ENCODE data around the gene SHH. TPM values are rescaled to one million over a fixed set of nuclear protein-coding genes. Genes with fewer than 3 reads are reported as not detected.

Gene SHH
- total and polyA plus RNA-seq, 2 of the 13 experiments (the other 11 are each of a cell fraction or from before 2014, with no cell fraction given) = 1.9 to 3.4 TPM

DNA sequence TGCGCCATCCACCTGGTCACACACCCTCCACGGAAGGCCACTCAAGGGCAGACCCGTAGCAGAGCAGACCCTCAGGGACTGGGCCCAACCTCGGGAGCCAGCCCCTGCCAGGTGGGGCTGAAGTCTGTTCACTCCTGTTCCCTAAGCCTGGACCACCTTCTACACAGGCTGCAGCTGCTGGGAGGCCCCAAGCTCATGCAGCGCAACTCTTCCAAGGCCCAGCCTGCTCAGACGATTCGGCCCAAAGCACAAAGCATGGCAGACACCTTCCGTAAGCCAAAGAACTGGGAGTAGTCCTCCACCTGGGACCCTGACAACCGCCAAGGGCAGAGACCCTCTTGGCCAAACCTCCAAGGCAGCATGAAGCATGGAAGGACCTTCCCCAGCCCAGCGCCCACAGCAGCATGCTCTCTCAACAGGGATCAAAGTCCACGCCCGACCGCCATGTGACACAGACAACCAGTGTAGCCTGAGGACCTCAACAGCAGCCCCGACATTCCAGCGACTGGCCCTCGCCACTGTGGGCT, 11.5 kb downstream of the SHH start (continued):
- TF ChIP-seq, protein P1, sequence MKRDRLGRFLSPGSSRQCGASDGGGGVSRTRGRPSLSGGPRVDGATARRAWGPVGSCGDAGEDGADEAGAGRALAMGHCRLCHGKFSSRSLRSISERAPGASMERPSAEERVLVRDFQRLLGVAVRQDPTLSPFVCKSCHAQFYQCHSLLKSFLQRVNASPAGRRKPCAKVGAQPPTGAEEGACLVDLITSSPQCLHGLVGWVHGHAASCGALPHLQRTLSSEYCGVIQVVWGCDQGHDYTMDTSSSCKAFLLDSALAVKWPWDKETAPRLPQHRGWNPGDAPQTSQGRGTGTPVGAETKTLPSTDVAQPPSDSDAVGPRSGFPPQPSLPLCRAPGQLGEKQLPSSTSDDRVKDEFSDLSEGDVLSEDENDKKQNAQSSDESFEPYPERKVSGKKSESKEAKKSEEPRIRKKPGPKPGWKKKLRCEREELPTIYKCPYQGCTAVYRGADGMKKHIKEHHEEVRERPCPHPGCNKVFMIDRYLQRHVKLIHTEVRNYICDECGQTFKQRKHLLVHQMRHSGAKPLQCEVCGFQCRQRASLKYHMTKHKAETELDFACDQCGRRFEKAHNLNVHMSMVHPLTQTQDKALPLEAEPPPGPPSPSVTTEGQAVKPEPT (CRISPR knock-in tag; IDR thresholded peaks at IDR 0.05; ENCODE audit: low read depth) = no peak
- TF ChIP-seq POLR2G (IDR thresholded peaks at IDR 0.05; ENCODE audit: low read depth, low read length) = peak; percentile 52
- TF ChIP-seq, protein P2, sequence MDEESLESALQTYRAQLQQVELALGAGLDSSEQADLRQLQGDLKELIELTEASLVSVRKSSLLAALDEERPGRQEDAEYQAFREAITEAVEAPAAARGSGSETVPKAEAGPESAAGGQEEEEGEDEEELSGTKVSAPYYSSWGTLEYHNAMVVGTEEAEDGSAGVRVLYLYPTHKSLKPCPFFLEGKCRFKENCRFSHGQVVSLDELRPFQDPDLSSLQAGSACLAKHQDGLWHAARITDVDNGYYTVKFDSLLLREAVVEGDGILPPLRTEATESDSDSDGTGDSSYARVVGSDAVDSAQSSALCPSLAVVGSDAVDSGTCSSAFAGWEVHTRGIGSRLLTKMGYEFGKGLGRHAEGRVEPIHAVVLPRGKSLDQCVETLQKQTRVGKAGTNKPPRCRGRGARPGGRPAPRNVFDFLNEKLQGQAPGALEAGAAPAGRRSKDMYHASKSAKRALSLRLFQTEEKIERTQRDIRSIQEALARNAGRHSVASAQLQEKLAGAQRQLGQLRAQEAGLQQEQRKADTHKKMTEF (CRISPR knock-in tag; IDR thresholded peaks at IDR 0.05) = peak; percentile 45; the same call in 1 of the 2 replicates
- no peak for TF ChIP-seq ZSCAN25 (CRISPR knock-in tag; IDR thresholded peaks at IDR 0.05)
- 0 out of 2 replicates have a peak, but pooled peaks have one; percentile 48 for TF ChIP-seq RXRA (CRISPR knock-in tag; IDR thresholded peaks at IDR 0.05)
- TF ChIP-seq, protein P3, sequence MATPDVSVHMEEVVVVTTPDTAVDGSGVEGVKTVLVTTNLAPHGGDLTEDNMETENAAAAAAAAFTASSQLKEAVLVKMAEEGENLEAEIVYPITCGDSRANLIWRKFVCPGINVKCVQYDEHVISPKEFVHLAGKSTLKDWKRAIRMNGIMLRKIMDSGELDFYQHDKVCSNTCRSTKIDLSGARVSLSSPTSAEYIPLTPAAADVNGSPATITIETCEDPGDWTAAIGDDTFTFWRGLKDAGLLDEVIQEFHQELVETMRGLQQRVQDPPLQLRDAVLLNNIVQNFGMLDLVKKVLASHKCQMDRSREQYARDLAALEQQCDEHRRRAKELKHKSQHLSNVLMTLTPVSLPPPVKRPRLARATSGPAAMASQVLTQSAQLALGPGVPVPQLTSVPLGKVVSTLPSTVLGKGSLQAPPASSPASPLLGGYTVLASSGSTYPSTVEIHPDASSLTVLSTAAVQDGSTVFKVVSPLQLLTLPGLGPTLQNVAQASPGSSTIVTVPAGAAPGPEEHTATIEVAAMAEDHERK (CRISPR knock-in tag; IDR thresholded peaks at IDR 0.05; ENCODE audit: low read depth) = no peak
- TF ChIP-seq, protein P4, sequence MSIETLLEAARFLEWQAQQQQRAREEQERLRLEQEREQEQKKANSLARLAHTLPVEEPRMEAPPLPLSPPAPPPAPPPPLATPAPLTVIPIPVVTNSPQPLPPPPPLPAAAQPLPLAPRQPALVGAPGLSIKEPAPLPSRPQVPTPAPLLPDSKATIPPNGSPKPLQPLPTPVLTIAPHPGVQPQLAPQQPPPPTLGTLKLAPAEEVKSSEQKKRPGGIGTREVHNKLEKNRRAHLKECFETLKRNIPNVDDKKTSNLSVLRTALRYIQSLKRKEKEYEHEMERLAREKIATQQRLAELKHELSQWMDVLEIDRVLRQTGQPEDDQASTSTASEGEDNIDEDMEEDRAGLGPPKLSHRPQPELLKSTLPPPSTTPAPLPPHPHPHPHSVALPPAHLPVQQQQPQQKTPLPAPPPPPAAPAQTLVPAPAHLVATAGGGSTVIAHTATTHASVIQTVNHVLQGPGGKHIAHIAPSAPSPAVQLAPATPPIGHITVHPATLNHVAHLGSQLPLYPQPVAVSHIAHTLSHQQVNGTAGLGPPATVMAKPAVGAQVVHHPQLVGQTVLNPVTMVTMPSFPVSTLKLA (IDR thresholded peaks at IDR 0.05) = no peak
- TF ChIP-seq, protein P5, sequence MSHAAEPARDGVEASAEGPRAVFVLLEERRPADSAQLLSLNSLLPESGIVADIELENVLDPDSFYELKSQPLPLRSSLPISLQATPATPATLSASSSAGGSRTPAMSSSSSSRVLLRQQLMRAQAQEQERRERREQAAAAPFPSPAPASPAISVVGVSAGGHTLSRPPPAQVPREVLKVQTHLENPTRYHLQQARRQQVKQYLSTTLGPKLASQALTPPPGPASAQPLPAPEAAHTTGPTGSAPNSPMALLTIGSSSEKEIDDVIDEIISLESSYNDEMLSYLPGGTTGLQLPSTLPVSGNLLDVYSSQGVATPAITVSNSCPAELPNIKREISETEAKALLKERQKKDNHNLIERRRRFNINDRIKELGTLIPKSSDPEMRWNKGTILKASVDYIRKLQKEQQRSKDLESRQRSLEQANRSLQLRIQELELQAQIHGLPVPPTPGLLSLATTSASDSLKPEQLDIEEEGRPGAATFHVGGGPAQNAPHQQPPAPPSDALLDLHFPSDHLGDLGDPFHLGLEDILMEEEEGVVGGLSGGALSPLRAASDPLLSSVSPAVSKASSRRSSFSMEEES (CRISPR knock-in tag; IDR thresholded peaks at IDR 0.05) = peak; percentile 89
- 0 out of 2 replicates have a peak, but pooled peaks have one; percentile 42 for TF ChIP-seq ZNF343 (CRISPR knock-in tag; IDR thresholded peaks at IDR 0.05)
- TF ChIP-seq ZNF333 (CRISPR knock-in tag; IDR thresholded peaks at IDR 0.05; ENCODE audit: borderline replicate concordance) = no peak
- no peak for TF ChIP-seq ZFAT (CRISPR knock-in tag; conservative IDR thresholded peaks at IDR 0.05)
- 0 out of 2 replicates have a peak, but pooled peaks have one; percentile 31 for TF ChIP-seq BCL6 (CRISPR knock-in tag; IDR thresholded peaks at IDR 0.05)
- TF ChIP-seq POLR2AphosphoS2 (IDR thresholded peaks at IDR 0.05; ENCODE audit: low read depth, low read length) = no peak
- TF ChIP-seq, protein P6, sequence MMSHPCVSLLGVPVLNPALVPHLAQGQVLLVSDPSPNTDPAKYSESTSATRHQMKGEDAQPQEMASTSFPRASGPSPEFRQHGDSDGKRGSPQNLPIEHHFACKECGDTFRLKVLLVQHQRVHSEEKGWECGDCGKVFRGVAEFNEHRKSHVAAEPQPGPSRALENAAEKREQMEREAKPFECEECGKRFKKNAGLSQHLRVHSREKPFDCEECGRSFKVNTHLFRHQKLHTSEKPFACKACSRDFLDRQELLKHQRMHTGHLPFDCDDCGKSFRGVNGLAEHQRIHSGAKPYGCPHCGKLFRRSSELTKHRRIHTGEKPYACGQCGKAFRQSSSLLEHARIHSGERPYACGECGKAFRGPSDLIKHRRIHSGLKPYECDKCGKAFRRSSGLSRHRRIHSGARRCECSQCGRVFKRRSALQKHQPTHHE (CRISPR knock-in tag; IDR thresholded peaks at IDR 0.05; ENCODE audit: borderline replicate concordance) = no peak
- no peak for TF ChIP-seq ZNF547 (CRISPR knock-in tag; IDR thresholded peaks at IDR 0.05)
- no peak for TF ChIP-seq ZNF234 (CRISPR knock-in tag; conservative IDR thresholded peaks at IDR 0.05)
- TF ChIP-seq ZNF850 (CRISPR knock-in tag; conservative IDR thresholded peaks at IDR 0.05) = no peak
- TF ChIP-seq, protein P7, sequence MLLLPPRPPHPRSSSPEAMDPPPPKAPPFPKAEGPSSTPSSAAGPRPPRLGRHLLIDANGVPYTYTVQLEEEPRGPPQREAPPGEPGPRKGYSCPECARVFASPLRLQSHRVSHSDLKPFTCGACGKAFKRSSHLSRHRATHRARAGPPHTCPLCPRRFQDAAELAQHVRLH (CRISPR knock-in tag; IDR thresholded peaks at IDR 0.05; ENCODE audit: borderline replicate concordance, low read depth) = peak; percentile 41; the same call in 1 of the 2 replicates

Measured in HepG2 (cell line).